GM21390 (cell line): ENCODE results near the gene TMEM87B.

Experiments used
- ATAC-seq: cut with Tn5 transposase; IDR thresholded peaks from one replicate; pipeline ENCODE4 v1.9.1; 2021; ENCODE audit not compliant: unreplicated experiment

Gene TMEM87B

GRCh38 chr2:112149194-112149593 lies 94.1 kb downstream of the TMEM87B start:
- no peak for ATAC-seq

- no peak for ATAC-seq
These were observed 94.9 kb downstream of the TMEM87B start for GRCh38 chr2:112149866-112150435.

GRCh38 chr2:112150447-112150846 lies 95.4 kb downstream of the TMEM87B start:
- no peak for ATAC-seq

- ATAC-seq: no peak
These were observed 95.8 kb downstream of the TMEM87B start for GRCh38 chr2:112150851-112151250.

GRCh38 chr2:112151271-112151670 lies 96.2 kb downstream of the TMEM87B start:
- no peak for ATAC-seq

- no peak for ATAC-seq
These were observed 96.8 kb downstream of the TMEM87B start for GRCh38 chr2:112151701-112152440.

GRCh38 chr2:112152476-112153178 lies 97.6 kb downstream of the TMEM87B start:
- ATAC-seq: no peak

- ATAC-seq: no peak
These were observed 98.1 kb downstream of the TMEM87B start for GRCh38 chr2:112153179-112153490.

GRCh38 chr2:112153501-112153900 lies 98.4 kb downstream of the TMEM87B start:
- ATAC-seq: no peak

- no peak for ATAC-seq
These were observed 99.4 kb downstream of the TMEM87B start for GRCh38 chr2:112154246-112155117.

- no peak for ATAC-seq
These were observed 100.5 kb downstream of the TMEM87B start for GRCh38 chr2:112155331-112156151.

GRCh38 chr2:112156152-112156986 lies 101.3 kb downstream of the TMEM87B start:
- ATAC-seq: no peak

- ATAC-seq: no peak
These were observed 102.4 kb downstream of the TMEM87B start for GRCh38 chr2:112157472-112157871.

GRCh38 chr2:112159454-112159921 lies 104.4 kb downstream of the TMEM87B start:
- no peak for ATAC-seq

GRCh38 chr2:112160283-112161250 lies 105.5 kb downstream of the TMEM87B start:
- ATAC-seq: no peak

GRCh38 chr2:112161431-112162145 lies 106.5 kb downstream of the TMEM87B start:
- no peak for ATAC-seq

- no peak for ATAC-seq
These were observed 107.3 kb downstream of the TMEM87B start for GRCh38 chr2:112162341-112162740.

- no peak for ATAC-seq
These were observed 107.9 kb downstream of the TMEM87B start for GRCh38 chr2:112162956-112163355.
